ENCODE measurements around the gene CD99. TPM values are rescaled to one million over a fixed set of nuclear protein-coding genes. Genes with fewer than 3 reads are reported as not detected.
"Not testable (repeated sequence)": the region's sequence is repeated elsewhere in the genome, so short reads cannot be mapped to it uniquely, and the experiment has no call there.

Gene CD99
- total RNA-seq, 5 donors from 2014 or later (not counting 1 experiment from before 2014, with no cell fraction given), result 141 to 294 (median 207) TPM

DNA sequence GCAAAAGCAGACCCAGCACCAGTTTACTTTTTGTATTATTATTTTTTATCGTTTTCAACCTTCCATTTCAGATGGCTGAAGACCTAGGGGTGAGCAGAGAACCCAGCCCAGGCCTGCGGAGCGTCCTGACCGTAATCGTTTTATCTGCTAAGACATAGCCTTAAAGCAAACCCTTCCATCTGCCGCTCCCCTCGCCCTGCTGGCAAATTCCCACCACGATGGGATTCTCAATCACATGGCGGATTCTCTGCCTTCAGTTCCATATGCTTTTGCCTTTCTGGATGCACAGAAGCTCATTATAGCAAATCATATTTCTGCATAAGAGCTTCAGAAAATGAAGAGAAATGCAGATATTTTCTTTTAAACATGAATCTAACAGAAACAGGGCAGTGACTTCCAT lies 42.2 kb downstream of the CD99 start:
- no peak for DNase-seq
- POLR2A ChIA-PET, result no interaction called here
- no peaks in the 10 kb centered on the region for H3K4me1 ChIP-seq (ENCODE audit: control insufficient read depth in 1 of 2, extremely low read depth in 1 of 2, insufficient read depth in 2 of 2, low read length in 2 of 2)
- no peaks in the 10 kb centered on the region for H3K27me3 ChIP-seq (replicated peaks in 1 of 2; ENCODE audit: control insufficient read depth in 2 of 2, extremely low read depth in 1 of 2, insufficient read depth in 2 of 2, low read length in 1 of 2)
- no peak overlapping the region for H3K27ac Mint-ChIP-seq
- no peaks in the 10 kb centered on the region for H3K9me3 ChIP-seq
- no peak overlapping the region for H3K27ac ChIP-seq (ENCODE audit: low read length)
- H3K4me3 Mint-ChIP-seq, result no peak overlapping the region
- no peaks in the 10 kb centered on the region for H3K27me3 Mint-ChIP-seq
- CTCF ChIA-PET, result no interaction called here
- peaks cover 16 to 62% of the 10 kb centered on the region in 2 donors for H3K36me3 ChIP-seq (ENCODE audit: control insufficient read depth in 2 of 2, extremely low read depth in 1 of 2, insufficient read depth in 1 of 2, low read length in 1 of 2)
- no peaks in the 10 kb centered on the region for H3K9me3 Mint-ChIP-seq
- H3K4me3 ChIP-seq (ENCODE audit: control insufficient read depth in 1 of 2, extremely low read depth in 1 of 2, low read length in 1 of 2), result no peak overlapping the region
- peaks cover 2 to 20% (median 2%) of the 10 kb centered on the region in 3 donors for H3K4me1 Mint-ChIP-seq
- H3K36me3 Mint-ChIP-seq, result peaks cover 55% of the 10 kb centered on the region
- no peak for ATAC-seq (replicated peaks in 1 of 4)
- 100% methylated on average over 6 of the region's 9 CpGs for WGBS (ENCODE audit: insufficient coverage)

DNA sequence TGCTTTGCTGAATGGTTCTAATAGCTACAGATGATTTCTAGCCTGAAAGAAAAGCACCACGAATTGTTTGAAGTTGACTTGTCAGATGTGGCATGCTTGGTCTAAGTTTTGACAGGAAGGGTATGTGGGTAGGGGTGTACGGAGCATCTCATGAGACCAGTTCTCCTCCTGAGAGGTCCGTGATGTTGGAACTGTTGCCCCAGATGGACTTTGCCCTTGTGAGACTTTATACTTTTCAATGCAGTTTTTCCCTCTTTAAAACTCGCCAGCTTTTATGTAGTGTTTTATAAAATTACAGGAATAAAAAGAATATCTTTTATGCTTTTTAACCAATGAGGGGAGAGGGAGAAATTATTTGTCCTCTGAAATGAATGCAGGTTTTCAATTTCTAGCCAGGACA lies 44.2 kb downstream of the CD99 start:
- WGBS (ENCODE audit: insufficient coverage), result 0% methylated on average over 1 of the region's 4 CpGs
- Mint-ChIP-seq H3K4me1 (peaks cover 2 to 20% (median 2%) of the 10 kb centered on the region in 3 donors), H3K9me3 (no peaks in the 10 kb centered on the region), H3K36me3 (peaks cover 49% of the 10 kb centered on the region), H3K27ac (no peak overlapping the region), H3K27me3 (no peaks in the 10 kb centered on the region), H3K4me3 (no peak overlapping the region)
- DNase-seq (no peak), ATAC-seq (replicated peaks in 1 of 4) (no peak)
- Histone ChIP-seq H3K4me3 (ENCODE audit: control insufficient read depth in 1 of 2, extremely low read depth in 1 of 2, low read length in 1 of 2) (no peak overlapping the region), H3K4me1 (ENCODE audit: control insufficient read depth in 1 of 2, extremely low read depth in 1 of 2, insufficient read depth in 2 of 2, low read length in 2 of 2) (no peaks in the 10 kb centered on the region), H3K36me3 (ENCODE audit: control insufficient read depth in 2 of 2, extremely low read depth in 1 of 2, insufficient read depth in 1 of 2, low read length in 1 of 2) (peaks cover 10 to 48% of the 10 kb centered on the region in 2 donors), H3K27me3 (replicated peaks in 1 of 2; ENCODE audit: control insufficient read depth in 2 of 2, extremely low read depth in 1 of 2, insufficient read depth in 2 of 2, low read length in 1 of 2) (no peaks in the 10 kb centered on the region), H3K27ac (ENCODE audit: low read length) (no peak overlapping the region), H3K9me3 (no peaks in the 10 kb centered on the region)
- ChIA-PET POLR2A (no interaction called here), CTCF (no interaction called here)

DNA sequence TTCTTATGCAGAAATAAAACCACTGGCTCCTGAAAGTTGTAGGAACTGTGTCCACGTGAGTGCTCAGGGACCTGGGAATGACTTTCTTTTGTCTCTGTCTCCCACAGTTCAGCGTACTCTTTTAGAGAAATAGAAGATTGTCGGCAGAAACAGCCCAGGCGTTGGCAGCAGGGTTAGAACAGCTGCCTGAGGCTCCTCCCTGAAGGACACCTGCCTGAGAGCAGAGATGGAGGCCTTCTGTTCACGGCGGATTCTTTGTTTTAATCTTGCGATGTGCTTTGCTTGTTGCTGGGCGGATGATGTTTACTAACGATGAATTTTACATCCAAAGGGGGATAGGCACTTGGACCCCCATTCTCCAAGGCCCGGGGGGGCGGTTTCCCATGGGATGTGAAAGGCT lies 49.6 kb downstream of the CD99 start:
- DNase-seq, result no peak
- no peaks in the 10 kb centered on the region for H3K4me1 ChIP-seq (ENCODE audit: control insufficient read depth in 1 of 2, extremely low read depth in 1 of 2, insufficient read depth in 2 of 2, low read length in 2 of 2)
- no peak overlapping the region for H3K27ac ChIP-seq (ENCODE audit: low read length)
- CTCF ChIA-PET, result no interaction called here
- no peak overlapping the region for H3K4me3 ChIP-seq (ENCODE audit: control insufficient read depth in 1 of 2, extremely low read depth in 1 of 2, low read length in 1 of 2)
- H3K9me3 ChIP-seq, result no peaks in the 10 kb centered on the region
- H3K27me3 Mint-ChIP-seq, result no peaks in the 10 kb centered on the region
- no peaks in the 10 kb centered on the region for H3K9me3 Mint-ChIP-seq
- ATAC-seq (replicated peaks in 1 of 4), result no peak
- no peak overlapping the region for H3K4me3 Mint-ChIP-seq
- POLR2A ChIA-PET, result no interaction called here
- no peaks in the 10 kb centered on the region for H3K27me3 ChIP-seq (replicated peaks in 1 of 2; ENCODE audit: control insufficient read depth in 2 of 2, extremely low read depth in 1 of 2, insufficient read depth in 2 of 2, low read length in 1 of 2)
- H3K36me3 ChIP-seq (ENCODE audit: control insufficient read depth in 2 of 2, extremely low read depth in 1 of 2, insufficient read depth in 1 of 2, low read length in 1 of 2), result peaks cover 0 to 32% of the 10 kb centered on the region in 2 donors
- 87% methylated on average over 5 of the region's 11 CpGs for WGBS (ENCODE audit: insufficient coverage)
- no peaks in the 10 kb centered on the region for H3K4me1 Mint-ChIP-seq
- no peak overlapping the region for H3K27ac Mint-ChIP-seq
- H3K36me3 Mint-ChIP-seq, result peaks cover 45% of the 10 kb centered on the region

DNA sequence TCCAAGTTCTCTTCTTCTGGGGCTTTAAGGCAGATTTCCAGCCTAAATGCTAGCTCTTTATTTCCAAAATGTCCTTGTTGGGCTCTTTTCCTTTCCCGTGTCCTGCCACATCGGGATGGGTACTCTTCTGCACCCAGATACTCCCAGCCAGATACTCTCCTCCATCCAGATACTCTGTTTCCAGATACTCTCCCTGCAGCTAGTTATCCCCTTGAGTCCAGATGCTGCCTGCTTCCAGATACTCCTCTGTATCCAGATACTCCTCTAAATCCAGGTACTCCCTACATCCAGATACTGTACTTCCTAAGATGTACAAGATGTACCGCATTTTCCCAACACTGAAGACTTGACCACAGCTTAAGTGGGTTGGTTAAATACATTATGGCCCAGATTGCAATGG lies 50.3 kb downstream of the CD99 start:
- H3K27me3 Mint-ChIP-seq, result no peaks in the 10 kb centered on the region
- 100% methylated on average over 2 of the region's 3 CpGs for WGBS (ENCODE audit: insufficient coverage)
- no peaks in the 10 kb centered on the region for H3K9me3 ChIP-seq
- H3K27ac Mint-ChIP-seq, result no peak overlapping the region
- no peak overlapping the region for H3K4me3 ChIP-seq (ENCODE audit: control insufficient read depth in 1 of 2, extremely low read depth in 1 of 2, low read length in 1 of 2)
- H3K27ac ChIP-seq (ENCODE audit: low read length), result no peak overlapping the region
- ATAC-seq (replicated peaks in 1 of 4) (no peak), DNase-seq (no peak)
- no peak overlapping the region for H3K4me3 Mint-ChIP-seq
- H3K27me3 ChIP-seq (replicated peaks in 1 of 2; ENCODE audit: control insufficient read depth in 2 of 2, extremely low read depth in 1 of 2, insufficient read depth in 2 of 2, low read length in 1 of 2), result no peaks in the 10 kb centered on the region
- CTCF ChIA-PET, result no interaction called here
- H3K36me3 ChIP-seq (ENCODE audit: control insufficient read depth in 2 of 2, extremely low read depth in 1 of 2, insufficient read depth in 1 of 2, low read length in 1 of 2), result peaks cover 0 to 28% of the 10 kb centered on the region in 2 donors
- POLR2A ChIA-PET, result no interaction called here
- H3K4me1 Mint-ChIP-seq, result peaks cover 0 to 4% (median 0%) of the 10 kb centered on the region in 3 donors
- H3K4me1 ChIP-seq (ENCODE audit: control insufficient read depth in 1 of 2, extremely low read depth in 1 of 2, insufficient read depth in 2 of 2, low read length in 2 of 2), result no peaks in the 10 kb centered on the region
- H3K36me3 Mint-ChIP-seq, result peaks cover 43% of the 10 kb centered on the region
- H3K9me3 Mint-ChIP-seq, result no peaks in the 10 kb centered on the region

DNA sequence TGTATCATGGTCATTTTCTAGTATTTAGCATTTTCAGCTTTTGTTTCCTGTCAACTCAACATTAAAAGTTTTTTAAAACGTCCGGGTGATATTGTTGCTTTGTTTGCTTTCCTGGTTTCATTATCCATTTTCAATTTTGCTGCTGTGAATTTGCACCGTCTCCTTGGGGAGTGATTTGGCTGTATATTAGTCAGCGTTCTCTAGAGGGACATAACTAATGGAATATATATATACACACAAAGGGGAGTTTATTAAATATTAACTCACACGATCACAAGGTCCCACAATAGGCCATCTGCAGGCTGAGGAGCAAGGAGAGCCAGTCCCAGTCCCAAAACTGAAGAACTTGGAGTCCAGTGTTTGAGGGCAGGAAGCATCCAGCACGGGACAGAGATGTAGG lies 55.2 kb downstream of the CD99 start:
- H3K36me3 ChIP-seq (ENCODE audit: control insufficient read depth in 2 of 2, extremely low read depth in 1 of 2, insufficient read depth in 1 of 2, low read length in 1 of 2); H3K4me3 ChIP-seq (ENCODE audit: control insufficient read depth in 1 of 2, extremely low read depth in 1 of 2, low read length in 1 of 2); H3K4me1 Mint-ChIP-seq; H3K27ac ChIP-seq (ENCODE audit: low read length); H3K9me3 ChIP-seq; POLR2A ChIA-PET; H3K27me3 Mint-ChIP-seq; H3K4me3 Mint-ChIP-seq; H3K27ac Mint-ChIP-seq; H3K4me1 ChIP-seq (ENCODE audit: control insufficient read depth in 1 of 2, extremely low read depth in 1 of 2, insufficient read depth in 2 of 2, low read length in 2 of 2); H3K27me3 ChIP-seq (replicated peaks in 1 of 2; ENCODE audit: control insufficient read depth in 2 of 2, extremely low read depth in 1 of 2, insufficient read depth in 2 of 2, low read length in 1 of 2); ATAC-seq (replicated peaks in 1 of 4); CTCF ChIA-PET; H3K9me3 Mint-ChIP-seq; DNase-seq: not testable (repeated sequence)
- peaks cover 20% of the 10 kb centered on the region for H3K36me3 Mint-ChIP-seq
- 100% methylated on average over 1 of the region's 6 CpGs for WGBS (ENCODE audit: insufficient coverage)

DNA sequence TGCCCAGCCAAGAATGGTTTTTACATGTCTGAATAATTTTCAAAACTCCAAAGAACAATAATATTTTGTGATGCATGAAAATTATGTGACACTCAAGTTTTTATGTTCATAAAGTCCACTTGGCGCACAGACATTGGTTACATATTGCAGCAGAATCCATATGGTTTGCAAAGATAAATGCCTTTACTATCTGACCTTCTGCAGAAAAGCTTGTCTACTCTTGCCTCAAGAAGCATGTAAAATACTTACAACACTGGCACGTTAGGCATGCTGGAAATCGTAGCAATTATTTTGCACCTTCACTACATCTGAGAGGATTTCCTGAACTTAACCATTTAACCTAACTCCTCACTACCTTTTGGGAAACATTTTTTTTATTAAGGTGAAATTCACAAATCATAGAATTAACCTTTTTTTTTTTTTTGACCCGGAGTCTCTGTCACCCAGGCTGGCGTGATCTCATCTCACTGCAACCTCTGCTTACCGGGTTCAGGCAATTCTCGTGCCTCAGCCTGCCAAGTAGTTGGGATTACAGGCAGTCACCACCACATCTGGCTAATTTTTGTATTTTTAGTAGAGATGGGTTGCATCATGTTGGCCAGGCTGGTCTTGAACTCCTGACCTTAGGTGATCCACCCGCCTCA lies 57.2 kb downstream of the CD99 start:
- Mint-ChIP-seq H3K27ac (no peak overlapping the region), H3K27me3 (no peaks in the 10 kb centered on the region), H3K9me3 (no peaks in the 10 kb centered on the region), H3K4me1 (peaks cover 0 to 4% (median 0%) of the 10 kb centered on the region in 3 donors), H3K36me3 (peaks cover 7% of the 10 kb centered on the region), H3K4me3 (no peak overlapping the region)
- ChIA-PET CTCF (no interaction called here), POLR2A (no interaction called here)
- no peaks in the 10 kb centered on the region for H3K27me3 ChIP-seq (replicated peaks in 1 of 2; ENCODE audit: control insufficient read depth in 2 of 2, extremely low read depth in 1 of 2, insufficient read depth in 2 of 2, low read length in 1 of 2)
- H3K27ac ChIP-seq (ENCODE audit: low read length), result no peak overlapping the region
- ATAC-seq (replicated peaks in 1 of 4) (no peak), DNase-seq (no peak)
- no peaks in the 10 kb centered on the region for H3K36me3 ChIP-seq (ENCODE audit: control insufficient read depth in 2 of 2, extremely low read depth in 1 of 2, insufficient read depth in 1 of 2, low read length in 1 of 2)
- no peaks in the 10 kb centered on the region for H3K9me3 ChIP-seq
- WGBS (ENCODE audit: insufficient coverage), result 91% methylated on average over 4 of the region's 8 CpGs
- no peaks in the 10 kb centered on the region for H3K4me1 ChIP-seq (ENCODE audit: control insufficient read depth in 1 of 2, extremely low read depth in 1 of 2, insufficient read depth in 2 of 2, low read length in 2 of 2)
- no peak overlapping the region for H3K4me3 ChIP-seq (ENCODE audit: control insufficient read depth in 1 of 2, extremely low read depth in 1 of 2, low read length in 1 of 2)

DNA sequence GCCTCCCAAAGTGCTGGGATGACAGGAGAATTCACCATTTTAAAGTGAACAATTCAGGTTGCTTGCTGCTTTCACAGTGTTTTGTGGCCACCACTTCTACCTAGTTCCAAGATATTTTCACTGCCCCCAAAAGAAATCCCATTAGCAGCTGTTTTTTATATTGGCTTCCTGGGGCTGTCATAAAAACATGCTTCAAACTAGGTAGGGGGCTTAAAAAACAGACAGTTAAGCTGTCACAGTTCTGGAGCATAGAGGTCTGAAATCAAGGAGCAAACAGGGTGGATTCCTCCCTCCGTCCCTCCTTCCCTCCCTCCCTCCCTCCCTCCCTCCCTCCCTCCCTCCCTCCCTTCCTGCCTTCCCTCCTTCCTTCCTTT lies 57.7 kb downstream of the CD99 start:
- CTCF ChIA-PET, result no interaction called here
- no peak overlapping the region for H3K27ac Mint-ChIP-seq
- ATAC-seq (replicated peaks in 1 of 4), result no peak

More for the DNA sequence above, 57.7 kb downstream of the CD99 start:
- H3K27ac ChIP-seq (ENCODE audit: low read length), result no peak overlapping the region
- H3K4me1 ChIP-seq (ENCODE audit: control insufficient read depth in 1 of 2, extremely low read depth in 1 of 2, insufficient read depth in 2 of 2, low read length in 2 of 2), result no peaks in the 10 kb centered on the region
- peaks cover 0 to 4% (median 0%) of the 10 kb centered on the region in 3 donors for H3K4me1 Mint-ChIP-seq
- no peaks in the 10 kb centered on the region for H3K9me3 ChIP-seq
- H3K36me3 Mint-ChIP-seq, result peaks cover 1% of the 10 kb centered on the region
- no peaks in the 10 kb centered on the region for H3K27me3 ChIP-seq (replicated peaks in 1 of 2; ENCODE audit: control insufficient read depth in 2 of 2, extremely low read depth in 1 of 2, insufficient read depth in 2 of 2, low read length in 1 of 2)
- no peak overlapping the region for H3K4me3 Mint-ChIP-seq
- H3K36me3 ChIP-seq (ENCODE audit: control insufficient read depth in 2 of 2, extremely low read depth in 1 of 2, insufficient read depth in 1 of 2, low read length in 1 of 2), result no peaks in the 10 kb centered on the region
- H3K27me3 Mint-ChIP-seq, result no peaks in the 10 kb centered on the region
- POLR2A ChIA-PET, result no interaction called here
- no peak overlapping the region for H3K4me3 ChIP-seq (ENCODE audit: control insufficient read depth in 1 of 2, extremely low read depth in 1 of 2, low read length in 1 of 2)
- DNase-seq, result no peak
- H3K9me3 Mint-ChIP-seq, result no peaks in the 10 kb centered on the region
- WGBS (ENCODE audit: insufficient coverage), result no CpG with 5 or more reads among the region's 1 CpG

Data from T-cell (primary cell).